Ureter (tissue), 1 donor: ENCODE measurements around the gene PACS2. TPM values are rescaled to one million over a fixed set of nuclear protein-coding genes. Genes with fewer than 3 reads are reported as not detected.
"Not testable (repeated sequence)": the region's sequence is repeated elsewhere in the genome, so short reads cannot be mapped to it uniquely, and the experiment has no call there.

ENCODE experiments used
- DNase-seq: peaks from one replicate; pipeline ENCODE4 v3.0.0-alpha.2; 2020; ENCODE audit warnings: low spot score
- total RNA-seq: library from RNA; stranded (reverse); gene quantifications from one replicate; pipeline ENCODE4 v1.2.4, GENCODE V29; 2023
- donor health status: DM: yes; HTN: yes; CAD: no.

The PACS2 gene
- total RNA-seq, 1 donor from 2014 or later, result 101 TPM

DNA sequence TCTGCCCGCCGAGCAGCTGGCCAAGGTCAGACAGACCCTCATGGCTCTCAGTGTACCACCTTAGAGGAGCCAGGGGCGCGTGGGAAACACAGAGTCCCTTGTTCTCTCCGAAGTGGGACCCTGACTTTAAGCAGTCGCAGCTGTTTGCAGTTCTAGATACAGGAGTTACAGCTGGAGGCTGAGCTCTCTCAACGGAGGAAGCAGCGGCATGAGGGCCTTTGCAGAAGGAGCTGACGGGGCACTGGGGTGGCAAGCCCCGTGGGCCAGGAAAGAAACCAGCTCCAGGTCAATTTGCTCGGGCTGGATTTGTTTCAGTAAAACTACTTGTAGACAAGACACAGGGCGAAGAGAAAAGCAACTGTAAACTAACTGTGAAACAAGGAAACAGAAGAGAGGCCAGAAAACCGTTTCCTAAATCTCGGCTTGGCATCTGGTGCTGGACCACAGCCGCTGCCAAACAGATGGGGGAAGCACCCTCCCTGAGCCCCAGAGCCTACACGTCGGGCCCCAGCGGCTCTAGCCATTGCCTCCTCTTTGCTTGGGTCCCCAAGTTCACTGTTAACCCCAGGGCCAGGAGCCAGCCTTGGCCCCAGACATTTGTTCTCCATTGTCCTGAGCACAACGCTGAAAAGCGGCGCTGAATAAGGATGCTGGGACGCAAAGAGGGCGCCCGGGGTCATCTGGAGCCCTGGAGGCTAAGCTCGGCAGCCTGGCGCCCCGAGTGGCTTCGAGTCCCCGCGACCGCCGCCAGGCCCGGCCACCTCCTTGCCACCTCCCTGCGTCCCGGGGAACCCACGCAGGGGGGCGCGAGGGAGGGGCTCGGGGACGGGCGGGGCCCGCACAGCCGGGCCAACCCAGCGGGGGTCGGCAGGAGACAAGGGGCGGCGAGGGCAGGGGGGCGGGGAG lies 914 bp upstream of the PACS2 start:
- no peak for DNase-seq

GRCh38 chr14:105315211-105315721 lies 718 bp downstream of the PACS2 start:
- DNase-seq, result no peak

DNA sequence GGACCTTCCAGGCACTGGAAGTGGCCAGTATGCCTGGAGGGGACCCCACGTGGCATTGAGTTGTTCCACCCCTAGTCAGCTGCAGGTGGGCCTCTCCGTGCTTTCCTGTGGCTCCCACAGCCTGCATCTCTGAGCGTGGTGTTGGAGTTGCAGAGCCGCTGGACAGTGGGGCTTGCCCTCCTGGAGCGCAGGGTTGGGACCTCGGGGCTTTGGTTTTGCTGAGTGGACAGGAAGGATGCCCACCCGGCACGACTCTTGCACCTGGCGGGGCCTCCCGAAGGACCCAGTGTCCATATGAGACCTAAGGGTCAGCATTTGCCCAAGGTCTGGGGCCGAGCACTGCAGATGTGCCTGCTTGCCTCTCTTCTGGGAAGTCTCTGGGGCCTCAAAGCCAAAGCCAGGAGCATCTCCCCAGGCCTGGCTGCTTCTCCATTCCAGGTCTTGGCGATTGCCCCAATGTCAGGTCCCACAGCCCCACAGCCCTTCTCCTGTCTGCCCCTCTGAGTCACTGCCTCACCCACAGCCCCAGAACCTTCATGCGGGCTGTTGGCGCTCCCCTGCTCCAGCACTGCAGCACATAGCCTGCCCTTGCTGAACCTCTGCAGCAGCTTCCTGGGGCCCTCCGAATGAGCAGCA lies 1.5 kb downstream of the PACS2 start:
- no peak for DNase-seq

GRCh38 chr14:105316577-105316941 lies 2.0 kb downstream of the PACS2 start:
- DNase-seq, result no peak

DNA sequence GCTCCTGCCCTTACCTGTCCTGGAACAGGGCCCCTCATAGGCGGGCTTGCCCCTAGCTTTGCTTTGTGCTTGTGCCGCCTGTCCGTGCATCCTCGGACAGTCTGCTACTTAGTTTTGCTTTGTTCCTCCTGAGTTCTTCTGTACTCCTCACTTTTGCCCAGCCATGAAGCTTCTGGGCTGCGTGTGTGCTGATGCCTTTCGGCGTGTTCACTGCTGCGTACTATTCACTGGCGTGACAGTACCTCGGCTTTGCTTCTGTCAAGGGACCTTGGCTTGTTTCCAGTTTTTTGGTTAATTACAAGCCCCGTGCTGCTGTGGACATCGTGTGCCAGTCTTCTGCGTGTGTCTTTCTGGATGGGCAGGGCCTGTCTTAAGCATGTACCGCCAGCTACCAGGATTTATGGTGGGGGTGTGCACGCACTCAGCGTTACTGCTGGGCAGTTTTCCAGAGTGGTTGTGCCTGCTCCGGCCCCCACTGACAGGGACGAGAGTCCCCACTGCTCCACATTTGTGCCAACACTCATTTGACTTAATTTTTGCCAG lies 2.5 kb downstream of the PACS2 start:
- DNase-seq, result no peak

DNA sequence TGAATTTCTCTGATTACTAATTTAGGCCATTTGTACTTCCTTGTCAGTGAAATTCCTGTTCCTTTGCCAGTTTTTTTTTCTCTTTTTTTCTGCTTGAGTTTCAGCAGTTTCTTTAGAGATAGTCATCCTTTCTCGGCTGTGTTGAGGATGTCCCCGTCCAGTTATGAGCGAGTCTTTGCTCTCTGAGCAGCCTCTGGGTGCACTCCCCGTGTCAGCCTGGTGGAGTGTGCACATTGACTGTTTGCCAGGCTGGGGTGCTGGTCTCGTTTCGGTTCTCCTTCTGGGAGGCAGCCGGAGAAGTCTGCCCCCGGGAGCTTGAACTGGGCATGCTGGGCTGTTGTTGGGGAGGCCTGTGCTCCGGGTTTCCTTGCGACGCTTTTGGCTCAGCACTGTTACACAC lies 3.0 kb downstream of the PACS2 start:
- no peak for DNase-seq

DNA sequence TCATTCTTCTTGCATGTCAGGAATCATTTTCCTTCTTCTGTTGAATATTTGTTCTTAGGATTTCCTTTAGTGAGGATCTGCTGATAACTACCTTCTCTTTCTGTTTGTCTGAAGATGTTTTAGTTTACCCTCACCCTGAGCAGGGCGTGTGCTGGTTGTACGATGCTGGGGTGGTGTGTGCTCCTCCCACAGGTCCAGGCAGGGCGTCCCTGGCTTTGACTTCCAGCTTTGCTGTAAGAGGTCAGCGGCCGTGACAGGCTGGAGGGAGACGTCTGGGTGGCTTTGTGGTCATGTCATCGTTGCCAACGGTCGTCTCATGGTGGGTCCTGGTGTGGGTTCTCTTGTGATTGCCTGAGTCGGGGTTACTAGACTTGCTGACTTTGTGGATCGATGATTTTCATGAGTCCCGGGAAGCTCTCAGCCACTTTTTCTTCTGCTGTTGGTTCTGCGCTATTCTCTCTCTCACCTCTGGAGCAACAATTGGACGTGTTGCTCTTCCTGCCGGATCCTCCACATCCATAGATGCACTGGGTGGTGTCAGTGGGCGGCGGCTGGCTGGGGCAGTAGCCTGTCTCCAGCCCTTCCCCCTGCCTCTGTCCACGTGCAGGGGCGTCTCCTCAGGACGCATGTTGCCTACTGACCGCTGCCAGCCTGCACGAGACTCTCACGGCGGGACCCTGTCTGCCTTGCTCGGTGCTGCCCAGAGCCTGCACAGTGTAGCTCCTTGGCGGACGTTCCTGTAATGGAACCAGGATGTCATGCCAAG lies 8.4 kb downstream of the PACS2 start:
- no peak for DNase-seq

DNA sequence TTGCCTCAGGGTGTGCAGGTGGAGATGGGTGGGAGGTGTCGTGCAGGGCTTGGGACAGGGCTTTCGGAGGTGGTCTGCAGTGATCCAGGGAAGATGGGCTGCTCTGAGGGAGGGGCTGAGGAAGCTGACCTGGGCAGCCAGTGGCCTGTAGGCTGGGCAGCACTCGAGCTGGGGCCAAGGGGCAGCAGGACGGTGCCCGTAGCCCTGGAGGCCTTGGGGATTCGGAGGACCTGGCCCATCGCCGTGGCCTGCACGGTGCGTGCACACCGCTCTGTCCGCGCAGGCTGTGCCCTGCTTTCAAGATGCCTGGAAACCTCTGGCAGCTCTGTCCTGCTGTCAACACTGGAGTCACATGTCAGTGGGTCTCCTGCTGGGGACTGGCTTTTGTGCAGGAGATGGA lies 9.1 kb downstream of the PACS2 start:
- no peak for DNase-seq

DNA sequence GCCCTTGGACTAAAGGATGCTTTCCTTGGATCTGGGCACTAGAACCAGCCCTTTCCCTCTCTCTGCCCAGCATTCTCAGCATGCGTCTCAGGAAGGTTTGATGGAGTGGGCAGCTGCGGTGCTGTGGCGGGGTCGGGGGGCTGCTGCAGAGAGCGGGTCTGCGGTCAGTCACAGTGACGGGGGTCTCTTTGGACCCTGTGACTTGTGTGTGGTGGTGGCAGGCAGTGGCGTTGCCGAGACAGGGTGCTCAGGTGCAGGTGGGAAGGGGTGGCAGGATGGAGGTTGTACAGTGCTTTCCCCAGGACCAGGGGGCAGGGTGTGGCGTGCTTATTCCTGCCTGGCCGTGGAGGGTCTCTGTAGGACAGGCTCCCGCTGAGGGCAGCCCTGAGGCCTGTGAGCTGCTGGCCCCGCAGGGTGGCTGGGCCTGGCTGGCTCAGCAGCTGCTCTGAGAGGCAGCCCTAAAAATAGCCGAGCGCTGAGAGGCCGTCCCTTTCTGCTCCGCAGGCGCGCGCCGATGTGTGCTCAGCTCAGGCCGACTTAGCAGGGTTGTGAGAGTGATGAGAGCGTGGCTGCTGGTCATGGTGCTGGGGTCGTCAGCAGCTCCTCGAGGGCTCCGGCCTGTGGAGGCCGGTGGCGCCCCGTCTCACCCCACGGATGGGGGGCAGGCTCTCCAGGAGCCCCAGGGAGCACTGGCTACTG lies 9.7 kb downstream of the PACS2 start:
- DNase-seq, result no peak

DNA sequence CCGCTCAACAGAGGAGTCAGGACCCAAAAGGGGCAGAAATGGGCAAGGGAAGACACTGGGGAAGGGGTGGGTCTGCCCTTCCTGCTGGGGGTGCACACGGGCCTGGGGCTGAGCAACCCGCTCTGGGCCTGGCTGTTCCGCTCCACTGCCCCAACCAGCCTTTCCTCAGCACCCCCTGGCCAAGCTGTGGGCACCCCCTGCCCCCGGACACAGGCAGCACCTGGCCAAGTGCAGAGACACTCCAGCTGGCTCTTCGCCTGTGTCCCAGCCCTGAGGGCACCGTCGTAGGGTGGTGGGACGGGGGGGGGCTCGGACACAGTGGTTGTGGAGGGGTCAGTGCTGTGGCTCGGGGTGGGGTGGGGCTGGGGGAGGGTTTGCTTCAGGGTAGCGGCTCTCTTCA lies 10.3 kb downstream of the PACS2 start:
- no peak for DNase-seq

GRCh38 chr14:105325303-105325702 lies 10.8 kb downstream of the PACS2 start:
- DNase-seq, result no peak

- DNase-seq, result no peak
These were observed 11.4 kb downstream of the PACS2 start for GRCh38 chr14:105325716-105326567.

DNA sequence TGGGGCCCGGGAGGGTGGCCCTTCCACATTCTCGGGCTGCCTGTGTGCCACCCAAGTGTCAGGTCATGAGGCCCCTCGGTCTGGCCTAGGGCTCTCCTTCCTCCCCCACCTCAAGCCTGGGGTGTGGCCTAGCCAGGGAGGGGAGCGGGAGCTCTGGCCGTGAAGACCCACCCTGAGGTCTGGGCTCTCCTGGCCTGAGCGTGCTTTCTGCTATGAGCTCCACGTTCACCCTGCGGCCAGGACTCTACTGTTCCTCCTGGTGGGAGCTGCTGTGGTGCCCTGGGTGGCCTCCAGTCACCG lies 12.0 kb downstream of the PACS2 start:
- no peak for DNase-seq

DNA sequence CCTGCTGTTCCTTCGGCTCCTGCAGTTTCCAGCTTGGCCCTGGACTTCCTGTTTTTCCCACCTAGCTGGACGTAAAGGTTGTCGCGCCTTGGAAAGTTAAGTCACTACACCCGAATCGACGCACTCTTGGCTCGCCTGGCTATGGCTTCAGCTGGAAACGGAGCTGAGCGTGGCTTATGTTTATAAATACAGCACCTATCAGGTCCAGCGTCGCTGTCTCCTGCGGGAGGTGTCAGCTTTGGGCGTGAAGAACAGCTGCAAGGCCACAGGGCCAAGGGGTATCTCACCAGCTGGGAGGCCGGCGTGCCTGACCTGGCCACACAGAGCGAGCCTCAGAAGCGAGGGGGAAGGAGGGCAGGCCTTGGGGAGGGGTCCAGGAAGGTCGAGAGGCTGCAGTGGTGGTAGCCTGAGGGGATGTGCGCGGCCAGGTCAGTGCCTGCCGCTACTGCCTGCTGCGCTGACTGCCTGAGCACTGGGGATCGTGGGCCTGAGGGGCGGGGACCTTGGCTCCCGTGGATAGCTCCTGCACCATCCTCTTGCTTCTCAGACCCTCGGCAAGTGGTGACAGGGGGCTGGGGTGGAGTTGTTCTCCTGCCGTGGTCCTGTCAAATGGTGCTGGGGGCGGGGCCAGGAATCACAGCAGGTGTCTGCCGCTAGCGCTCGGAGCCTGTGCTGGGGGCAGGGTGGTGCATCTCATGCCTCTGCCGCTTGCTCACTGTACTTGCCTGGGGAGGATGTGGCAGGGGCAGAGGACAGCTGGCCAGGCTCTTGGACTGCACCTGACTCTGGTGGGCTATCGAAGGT lies 12.5 kb downstream of the PACS2 start:
- DNase-seq, result no peak

GRCh38 chr14:105327695-105328045 lies 13.1 kb downstream of the PACS2 start:
- not testable (repeated sequence) for DNase-seq

- DNase-seq, result no peak
These were observed 13.6 kb downstream of the PACS2 start for GRCh38 chr14:105328070-105328677.

DNA sequence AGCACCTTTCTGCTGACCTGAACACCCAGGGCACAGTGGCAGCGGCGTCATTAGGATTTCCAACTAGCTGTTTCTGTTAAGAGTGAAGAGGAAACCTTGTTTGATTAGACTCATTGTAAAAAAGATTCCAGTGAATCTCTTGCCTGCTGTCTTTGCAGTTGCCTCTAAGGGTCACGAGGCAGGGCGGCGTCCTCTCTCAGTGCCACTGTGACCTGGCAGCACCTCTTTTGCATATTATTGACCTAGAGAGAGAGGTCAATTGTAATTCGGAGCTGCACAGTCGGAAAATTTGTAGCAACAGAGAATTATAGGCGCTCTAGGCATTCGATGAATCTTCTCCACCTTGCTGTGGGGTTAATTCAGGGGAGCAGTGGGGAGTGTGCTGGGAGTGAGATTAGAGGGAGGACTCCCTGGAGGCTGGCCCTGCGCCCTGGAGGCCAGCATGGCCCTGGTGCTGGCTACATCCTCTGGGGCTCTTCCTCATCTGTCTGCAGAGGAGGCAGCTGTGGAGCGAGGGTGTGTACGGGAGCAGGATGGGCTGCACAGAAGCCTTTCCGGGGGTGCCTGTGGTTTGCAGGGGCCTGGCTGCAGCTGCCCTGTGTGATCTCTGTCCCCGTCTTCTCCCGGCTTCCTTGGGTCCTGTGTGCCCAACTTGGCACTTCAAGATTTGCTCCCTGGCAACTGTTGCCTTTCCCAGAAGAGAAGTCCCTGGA lies 14.3 kb downstream of the PACS2 start:
- DNase-seq, result no peak

DNA sequence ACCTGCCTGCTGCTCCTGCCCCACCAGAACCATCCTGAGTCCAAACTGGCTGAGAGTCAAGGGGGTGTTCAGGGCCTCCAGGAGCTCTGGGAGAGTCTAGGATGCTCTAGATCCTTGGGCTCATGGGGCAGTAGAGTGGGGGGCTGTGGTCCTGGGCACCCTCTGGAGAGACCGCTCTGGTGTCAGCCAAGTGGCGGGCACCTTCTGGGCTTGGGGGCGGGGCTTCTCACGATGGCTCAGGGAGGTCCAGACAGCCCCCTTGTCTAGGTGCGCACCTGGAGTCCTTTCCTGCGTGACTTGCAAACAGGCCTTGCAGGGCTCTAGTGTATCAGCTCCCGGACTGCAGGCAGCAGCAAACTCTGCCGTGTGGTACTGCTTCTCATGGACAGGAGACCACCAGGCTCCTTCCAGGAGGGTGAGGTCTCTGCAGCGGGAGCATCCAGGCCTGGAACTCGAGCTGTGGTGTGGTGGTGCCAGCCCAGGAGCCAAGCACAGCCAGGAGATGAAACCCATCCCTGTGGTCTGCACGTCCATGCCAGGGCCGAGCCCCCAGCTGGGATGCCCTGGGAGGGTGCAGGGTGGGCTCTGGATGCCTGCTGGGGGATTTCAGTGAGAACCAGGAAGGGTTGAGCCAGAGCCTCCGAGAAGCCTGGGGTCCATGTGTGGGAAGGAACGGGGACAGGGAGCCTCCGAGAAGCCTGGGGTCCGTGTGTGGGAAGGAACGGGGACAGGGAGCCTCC lies 15.0 kb downstream of the PACS2 start:
- no peak for DNase-seq
